Measurements from ENCODE around the gene PMFBP1. TPM values are rescaled to one million over a fixed set of nuclear protein-coding genes. Genes with fewer than 3 reads are reported as not detected.

PMFBP1 gene
- total RNA-seq, 1 experiment from 2014 or later: 5.6 TPM

DNA sequence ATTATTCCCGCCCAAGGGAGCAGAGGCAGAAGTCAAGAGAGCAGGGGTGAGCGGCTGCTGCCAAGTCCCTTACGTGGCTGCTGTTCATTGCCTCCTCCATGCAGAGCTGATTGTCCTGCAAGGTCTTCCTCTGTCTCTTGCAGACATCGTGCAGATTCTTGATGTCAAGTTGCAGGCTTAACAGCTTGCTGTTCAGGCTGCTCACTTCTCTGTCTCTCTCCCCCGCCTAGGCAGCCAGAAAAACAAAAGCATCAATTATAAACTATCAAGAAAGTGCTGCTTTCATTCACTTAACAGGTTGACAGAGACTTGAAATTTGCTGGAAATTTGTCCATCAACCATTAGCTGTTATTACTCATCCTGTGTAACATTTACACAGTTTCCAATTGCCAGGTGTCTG lies 7.3 kb downstream of the PMFBP1 start:
- ChIA-PET POLR2A (no interaction called here), CTCF (no interaction called here), RAD21 (ENCODE audit: low non-redundant PET in 1 of 2, low total read pairs in 2 of 2, uncharacterized antibody in 2 of 2, unreplicated experiment in 2 of 2) (no interaction called here)
- no peaks in the 10 kb centered on the region for H3K9me3 ChIP-seq (ENCODE audit: control insufficient read depth in 1 of 2, insufficient read depth in 1 of 2, low read depth in 1 of 2, low read length in 2 of 2)
- TF ChIP-seq CEBPB (IDR thresholded peaks at IDR 0.05; ENCODE audit: low read depth): no peak
- no peak for TF ChIP-seq POLR2AphosphoS5 (IDR thresholded peaks at IDR 0.05; ENCODE audit: low read depth, low read length)
- TF ChIP-seq, protein P1, sequence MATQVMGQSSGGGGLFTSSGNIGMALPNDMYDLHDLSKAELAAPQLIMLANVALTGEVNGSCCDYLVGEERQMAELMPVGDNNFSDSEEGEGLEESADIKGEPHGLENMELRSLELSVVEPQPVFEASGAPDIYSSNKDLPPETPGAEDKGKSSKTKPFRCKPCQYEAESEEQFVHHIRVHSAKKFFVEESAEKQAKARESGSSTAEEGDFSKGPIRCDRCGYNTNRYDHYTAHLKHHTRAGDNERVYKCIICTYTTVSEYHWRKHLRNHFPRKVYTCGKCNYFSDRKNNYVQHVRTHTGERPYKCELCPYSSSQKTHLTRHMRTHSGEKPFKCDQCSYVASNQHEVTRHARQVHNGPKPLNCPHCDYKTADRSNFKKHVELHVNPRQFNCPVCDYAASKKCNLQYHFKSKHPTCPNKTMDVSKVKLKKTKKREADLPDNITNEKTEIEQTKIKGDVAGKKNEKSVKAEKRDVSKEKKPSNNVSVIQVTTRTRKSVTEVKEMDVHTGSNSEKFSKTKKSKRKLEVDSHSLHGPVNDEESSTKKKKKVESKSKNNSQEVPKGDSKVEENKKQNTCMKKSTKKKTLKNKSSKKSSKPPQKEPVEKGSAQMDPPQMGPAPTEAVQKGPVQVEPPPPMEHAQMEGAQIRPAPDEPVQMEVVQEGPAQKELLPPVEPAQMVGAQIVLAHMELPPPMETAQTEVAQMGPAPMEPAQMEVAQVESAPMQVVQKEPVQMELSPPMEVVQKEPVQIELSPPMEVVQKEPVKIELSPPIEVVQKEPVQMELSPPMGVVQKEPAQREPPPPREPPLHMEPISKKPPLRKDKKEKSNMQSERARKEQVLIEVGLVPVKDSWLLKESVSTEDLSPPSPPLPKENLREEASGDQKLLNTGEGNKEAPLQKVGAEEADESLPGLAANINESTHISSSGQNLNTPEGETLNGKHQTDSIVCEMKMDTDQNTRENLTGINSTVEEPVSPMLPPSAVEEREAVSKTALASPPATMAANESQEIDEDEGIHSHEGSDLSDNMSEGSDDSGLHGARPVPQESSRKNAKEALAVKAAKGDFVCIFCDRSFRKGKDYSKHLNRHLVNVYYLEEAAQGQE (IDR thresholded peaks at IDR 0.05; ENCODE audit: low read depth): no peak
- no peak for TF ChIP-seq EZH2 (IDR thresholded peaks at IDR 0.05)
- no peak for TF ChIP-seq ZNF274 (IDR thresholded peaks at IDR 0.05; ENCODE audit: low read depth, low read length)
- no peak for TF ChIP-seq TCF7L2 (IDR thresholded peaks at IDR 0.05; ENCODE audit: borderline replicate concordance, extremely low read depth, insufficient read depth, insufficient read length)
- TF ChIP-seq ELF1 (IDR thresholded peaks at IDR 0.05; ENCODE audit: borderline replicate concordance, low read depth): no peak
- no peak for TF ChIP-seq ZFX (IDR thresholded peaks at IDR 0.05)
- TF ChIP-seq SP1 (IDR thresholded peaks at IDR 0.05; ENCODE audit: low read depth): no peak
- TF ChIP-seq RAD21 (IDR thresholded peaks at IDR 0.05; ENCODE audit: low read depth): no peak
- TF ChIP-seq SIN3A (IDR thresholded peaks at IDR 0.05; ENCODE audit: low read depth): no peak
- TF ChIP-seq, protein P2, sequence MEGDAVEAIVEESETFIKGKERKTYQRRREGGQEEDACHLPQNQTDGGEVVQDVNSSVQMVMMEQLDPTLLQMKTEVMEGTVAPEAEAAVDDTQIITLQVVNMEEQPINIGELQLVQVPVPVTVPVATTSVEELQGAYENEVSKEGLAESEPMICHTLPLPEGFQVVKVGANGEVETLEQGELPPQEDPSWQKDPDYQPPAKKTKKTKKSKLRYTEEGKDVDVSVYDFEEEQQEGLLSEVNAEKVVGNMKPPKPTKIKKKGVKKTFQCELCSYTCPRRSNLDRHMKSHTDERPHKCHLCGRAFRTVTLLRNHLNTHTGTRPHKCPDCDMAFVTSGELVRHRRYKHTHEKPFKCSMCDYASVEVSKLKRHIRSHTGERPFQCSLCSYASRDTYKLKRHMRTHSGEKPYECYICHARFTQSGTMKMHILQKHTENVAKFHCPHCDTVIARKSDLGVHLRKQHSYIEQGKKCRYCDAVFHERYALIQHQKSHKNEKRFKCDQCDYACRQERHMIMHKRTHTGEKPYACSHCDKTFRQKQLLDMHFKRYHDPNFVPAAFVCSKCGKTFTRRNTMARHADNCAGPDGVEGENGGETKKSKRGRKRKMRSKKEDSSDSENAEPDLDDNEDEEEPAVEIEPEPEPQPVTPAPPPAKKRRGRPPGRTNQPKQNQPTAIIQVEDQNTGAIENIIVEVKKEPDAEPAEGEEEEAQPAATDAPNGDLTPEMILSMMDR (IDR thresholded peaks at IDR 0.05 in 2 of 3, conservative IDR thresholded peaks at IDR 0.05 in 1 of 3; ENCODE audit: borderline replicate concordance in 1 of 3, insufficient read depth in 1 of 3, low read depth in 2 of 3, low read length in 2 of 3): no peak
- TF ChIP-seq EGR1 (IDR thresholded peaks at IDR 0.05; ENCODE audit: low read depth): no peak
- TF ChIP-seq CBX3 (IDR thresholded peaks at IDR 0.05; ENCODE audit: low read depth): no peak
- BruUV-seq (replicated peaks): no TSS peak
- H3K9me2 ChIP-seq (ENCODE audit: insufficient read depth): 0 out of 2 replicates have a peak, but pooled peaks cover 6% of the 10 kb centered on the region
- H3K4me1 ChIP-seq (ENCODE audit: control insufficient read depth in 1 of 2, insufficient read depth in 2 of 2, low read length in 2 of 2): no peaks in the 10 kb centered on the region
- H3K27me3 ChIP-seq (ENCODE audit: insufficient read depth, low read length): no peaks in the 10 kb centered on the region
- no peak overlapping the region for H3K4me2 ChIP-seq (ENCODE audit: low read length)
- intact Hi-C loops (cut with micrococcal nuclease): no loop called here
- DNase-seq (ENCODE audit: low read depth, low spot score) (no peak), ATAC-seq (no peak)
- H3K36me3 ChIP-seq (ENCODE audit: control insufficient read depth in 1 of 2, insufficient read depth in 2 of 2, low read length in 2 of 2): no peaks in the 10 kb centered on the region
- H3K4me3 ChIP-seq (replicated peaks in 1 of 2; ENCODE audit: low read depth in 1 of 2, low read length in 2 of 2): no peak overlapping the region
- H3K79me2 ChIP-seq (ENCODE audit: insufficient read depth, low read length): no peaks in the 10 kb centered on the region
- H2AFZ ChIP-seq (ENCODE audit: low read depth, low read length, poor library complexity, severe bottlenecking): no peak overlapping the region
- no peak overlapping the region for H3K27ac ChIP-seq (ENCODE audit: low read depth, low read length)
- no peaks in the 10 kb centered on the region for H4K20me1 ChIP-seq (ENCODE audit: insufficient read depth)
- no peak overlapping the region for H3K9ac ChIP-seq (ENCODE audit: low read length)

Data from HCT116 (cell line).